DOHH2 (cell line): Measurements from ENCODE around the gene ZYX.

Source experiments
- EZH2phosphoT487 ChIP-seq: fragments of 200-600 bp; sonication (generic); IDR thresholded peaks from 2 replicates; pipeline ENCODE4 v1.6.1; 2017; ENCODE audit warnings: borderline replicate concordance, mild to moderate bottlenecking, antibody characterized with exemption, low read length, moderate library complexity, mixed read lengths
- TF ChIP-seq, protein P1 (sequence below): fragments of 200-600 bp; sonication (generic); IDR thresholded peaks from one replicate; pipeline ENCODE4 v1.5.1; 2014; ENCODE audit warnings: antibody characterized with exemption, mild to moderate bottlenecking, low read depth, low read length; ENCODE audit not compliant: poor library complexity, severe bottlenecking

DNA sequence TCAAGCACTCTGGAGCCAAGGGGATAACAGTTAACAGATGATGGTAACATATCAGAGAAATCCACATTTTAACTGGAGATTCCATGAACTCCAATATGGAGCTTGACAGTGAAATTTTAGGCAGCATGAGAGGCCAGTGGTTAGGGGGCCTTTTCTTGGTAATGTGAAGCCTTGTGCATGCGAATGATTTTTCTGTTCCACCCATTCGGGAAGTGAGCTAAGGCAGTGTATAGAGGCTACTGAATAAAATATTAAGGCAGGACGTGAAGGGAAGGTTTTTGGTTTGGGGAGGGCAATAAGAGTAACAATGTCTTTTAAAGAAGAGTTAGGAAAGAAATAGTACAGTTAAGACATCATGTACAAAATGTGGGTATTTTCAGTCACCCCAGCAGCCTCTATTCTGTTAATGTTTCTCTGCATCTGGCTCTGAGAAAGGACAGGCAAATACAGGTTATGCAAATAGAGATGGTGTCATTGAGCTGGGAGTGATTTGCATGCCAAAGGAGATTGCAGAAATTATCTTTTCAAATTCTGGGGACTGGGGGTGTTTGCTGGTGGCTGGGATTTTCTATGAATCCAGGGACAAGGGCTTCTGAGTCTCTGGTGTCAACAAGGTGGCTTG is 55.3 kb downstream of the ZYX start:
- TF ChIP-seq, protein P1, sequence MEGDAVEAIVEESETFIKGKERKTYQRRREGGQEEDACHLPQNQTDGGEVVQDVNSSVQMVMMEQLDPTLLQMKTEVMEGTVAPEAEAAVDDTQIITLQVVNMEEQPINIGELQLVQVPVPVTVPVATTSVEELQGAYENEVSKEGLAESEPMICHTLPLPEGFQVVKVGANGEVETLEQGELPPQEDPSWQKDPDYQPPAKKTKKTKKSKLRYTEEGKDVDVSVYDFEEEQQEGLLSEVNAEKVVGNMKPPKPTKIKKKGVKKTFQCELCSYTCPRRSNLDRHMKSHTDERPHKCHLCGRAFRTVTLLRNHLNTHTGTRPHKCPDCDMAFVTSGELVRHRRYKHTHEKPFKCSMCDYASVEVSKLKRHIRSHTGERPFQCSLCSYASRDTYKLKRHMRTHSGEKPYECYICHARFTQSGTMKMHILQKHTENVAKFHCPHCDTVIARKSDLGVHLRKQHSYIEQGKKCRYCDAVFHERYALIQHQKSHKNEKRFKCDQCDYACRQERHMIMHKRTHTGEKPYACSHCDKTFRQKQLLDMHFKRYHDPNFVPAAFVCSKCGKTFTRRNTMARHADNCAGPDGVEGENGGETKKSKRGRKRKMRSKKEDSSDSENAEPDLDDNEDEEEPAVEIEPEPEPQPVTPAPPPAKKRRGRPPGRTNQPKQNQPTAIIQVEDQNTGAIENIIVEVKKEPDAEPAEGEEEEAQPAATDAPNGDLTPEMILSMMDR = no peak
- no peak for TF ChIP-seq EZH2phosphoT487
